ENCODE data around the gene UBTD2. TPM values are rescaled to one million over a fixed set of nuclear protein-coding genes. Genes with fewer than 3 reads are reported as not detected.

The UBTD2 gene
- total and polyA plus RNA-seq, 10 of the 15 experiments (the other 5 are each of a cell fraction or from before 2014, with no cell fraction given), result 7.7 to 30.5 (median 19.4) TPM

DNA sequence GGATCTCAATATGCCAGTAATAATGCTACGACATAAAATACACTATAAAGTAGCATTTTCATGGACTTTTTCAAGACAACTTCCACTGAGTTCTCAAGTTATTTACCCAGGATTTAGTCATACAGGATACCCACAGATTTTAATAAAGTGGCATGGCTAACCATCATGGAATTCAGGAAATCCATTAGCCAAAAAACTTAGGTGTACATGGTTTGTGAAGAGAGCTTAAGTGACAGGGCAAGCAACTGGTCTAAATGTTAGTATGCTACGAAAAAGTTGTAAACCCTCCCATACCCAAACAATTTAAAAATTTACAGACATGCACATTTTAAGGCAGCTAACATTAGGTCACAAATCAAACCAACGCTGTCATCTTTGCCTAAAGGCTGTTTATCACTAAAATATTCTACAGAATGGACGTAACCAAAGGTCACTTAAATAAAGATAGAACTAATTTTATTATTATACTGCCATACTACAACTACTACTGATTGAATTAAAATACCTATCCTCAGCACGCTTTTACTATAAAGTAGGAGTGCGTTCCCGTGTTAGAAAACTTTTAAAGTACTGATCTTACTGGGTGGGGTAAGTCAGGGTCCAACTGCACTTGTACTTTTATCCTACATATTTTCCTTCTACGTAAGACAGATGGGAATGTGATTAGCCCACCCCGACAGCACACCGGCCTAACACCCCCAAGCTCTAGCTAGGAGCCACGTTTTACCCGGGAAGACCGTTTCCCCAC lies 1.1 kb downstream of the UBTD2 start:
- no peaks in the 10 kb centered on the region for H3K27me3 ChIP-seq (replicated peaks in 1 of 2; ENCODE audit: control insufficient read depth in 2 of 2, insufficient read depth in 2 of 2, low read length in 1 of 2)
- ATAC-seq, result no peak
- ChIA-PET SMC1A (ENCODE audit: uncharacterized antibody, unreplicated experiment) (interaction anchor here (0.8 to 4.4 kb wide), 22 partner anchors 8 to 370 kb away, joined by 3 to 54 read pairs (median 4); partner anchors contain the start of gene STK10), POLR2A (interaction anchor here (0.6 to 2.3 kb wide), 6 partner anchors 35 to 176 kb away, joined by 3 to 7 read pairs (median 5); no protein-coding TSS in a partner anchor), RAD21 (ENCODE audit: unreplicated experiment) (interaction anchor here (0.5 to 2.9 kb wide), 15 partner anchors 11 to 477 kb away, joined by 3 to 17 read pairs (median 3); partner anchors contain the start of genes FBXW11 and STK10), CTCF (interaction anchor here (0.7 to 3.9 kb wide), 24 partner anchors 10 to 376 kb away, joined by 3 to 34 read pairs (median 4); partner anchors contain the start of genes FBXW11 and STK10)
- H4K20me1 ChIP-seq (ENCODE audit: control insufficient read depth, insufficient read depth), result no peaks in the 10 kb centered on the region
- H3K36me3 ChIP-seq (ENCODE audit: control insufficient read depth in 2 of 2, insufficient read depth in 2 of 2, low read length in 1 of 2), result peaks cover 0 to 9% of the 10 kb centered on the region in 2 experiments; a peak in 1 of 4 replicates
- no peak overlapping the region; the same call in 1 of the 2 replicates for H2AFZ ChIP-seq (ENCODE audit: control insufficient read depth, low read depth, low read length)
- H3K4me1 ChIP-seq (ENCODE audit: control insufficient read depth, insufficient read depth, low read length), result no peaks in the 10 kb centered on the region; the same call in 1 of the 2 replicates
- H3K27ac ChIP-seq (ENCODE audit: control insufficient read depth, insufficient read depth), result peak overlapping the region; percentile 72
- 7% methylated on average over 13 of the region's 13 CpGs for WGBS (ENCODE audit: insufficient coverage, insufficient replicate concordance, low lambda C conversion rate, missing lambda C conversion rate)
- in situ Hi-C loops (cut with MboI), result loop anchor here (25.0 kb wide), 1 partner anchor 870 kb away; the partner anchor contains the start of gene FGF18
- H3K9ac ChIP-seq (ENCODE audit: control insufficient read depth, insufficient read depth, low read length), result peak overlapping the region; percentile 84
- BruUV-seq (replicated peaks), result TSS peak; percentile 67
- peak overlapping the region; percentile 61 for H3K4me2 ChIP-seq (ENCODE audit: control insufficient read depth, insufficient read depth)
- TF ChIP-seq POLR2AphosphoS5 (IDR thresholded peaks at IDR 0.05; ENCODE audit: low read length), result no peak
- TF ChIP-seq, protein P1, sequence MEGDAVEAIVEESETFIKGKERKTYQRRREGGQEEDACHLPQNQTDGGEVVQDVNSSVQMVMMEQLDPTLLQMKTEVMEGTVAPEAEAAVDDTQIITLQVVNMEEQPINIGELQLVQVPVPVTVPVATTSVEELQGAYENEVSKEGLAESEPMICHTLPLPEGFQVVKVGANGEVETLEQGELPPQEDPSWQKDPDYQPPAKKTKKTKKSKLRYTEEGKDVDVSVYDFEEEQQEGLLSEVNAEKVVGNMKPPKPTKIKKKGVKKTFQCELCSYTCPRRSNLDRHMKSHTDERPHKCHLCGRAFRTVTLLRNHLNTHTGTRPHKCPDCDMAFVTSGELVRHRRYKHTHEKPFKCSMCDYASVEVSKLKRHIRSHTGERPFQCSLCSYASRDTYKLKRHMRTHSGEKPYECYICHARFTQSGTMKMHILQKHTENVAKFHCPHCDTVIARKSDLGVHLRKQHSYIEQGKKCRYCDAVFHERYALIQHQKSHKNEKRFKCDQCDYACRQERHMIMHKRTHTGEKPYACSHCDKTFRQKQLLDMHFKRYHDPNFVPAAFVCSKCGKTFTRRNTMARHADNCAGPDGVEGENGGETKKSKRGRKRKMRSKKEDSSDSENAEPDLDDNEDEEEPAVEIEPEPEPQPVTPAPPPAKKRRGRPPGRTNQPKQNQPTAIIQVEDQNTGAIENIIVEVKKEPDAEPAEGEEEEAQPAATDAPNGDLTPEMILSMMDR (IDR thresholded peaks at IDR 0.05 in 2 of 3, conservative IDR thresholded peaks at IDR 0.05 in 1 of 3; ENCODE audit: control insufficient read depth in 2 of 3, extremely low read depth in 1 of 3, insufficient read depth in 1 of 3, low read depth in 3 of 3, low read length in 3 of 3), result no peak
- TF ChIP-seq ZSCAN29 (IDR thresholded peaks at IDR 0.05), result no peak
- TF ChIP-seq ZZZ3 (IDR thresholded peaks at IDR 0.05; ENCODE audit: control insufficient read depth, insufficient read length, low read depth), result no peak
- TF ChIP-seq IKZF2 (IDR thresholded peaks at IDR 0.05), result no peak
- 0 out of 2 replicates have a peak, but pooled peaks have one; percentile 15 for TF ChIP-seq PML (IDR thresholded peaks at IDR 0.05; ENCODE audit: low read length)
- no peak for TF ChIP-seq USF2 (IDR thresholded peaks at IDR 0.05; ENCODE audit: borderline replicate concordance, low read depth, low read length)
- peak overlapping the region; percentile 99 for H3K4me3 ChIP-seq
- intact Hi-C loops (cut with micrococcal nuclease; ENCODE audit: unreplicated experiment), result loop anchor here (2.0 kb wide), 2 partner anchors 58 to 172 kb away; no protein-coding TSS in a partner anchor
- H3K9me3 ChIP-seq (replicated peaks; ENCODE audit: control insufficient read depth, insufficient read depth, low read length), result peaks cover 4% of the 10 kb centered on the region; the same call in 2 of the 3 replicates
- no peak for DNase-seq (ENCODE audit: low read depth, low spot score)
- peaks cover 62% of the 10 kb centered on the region for H3K79me2 ChIP-seq (ENCODE audit: control insufficient read depth, insufficient read depth, low read length)
- no peak for FAIRE-seq
